Amygdala (tissue), 56 donors: Measurements from ENCODE around the gene CCDC178.

Source experiments
- DNase-seq, 56 donors: peaks; one replicate each; lab custom pipeline; 2025; lab: John Stamatoyannopoulos, UW

Gene CCDC178

GRCh38 chr18:32896776-32897547, 543.6 kb downstream of the CCDC178 start:
- DNase-seq: no peak

- no peak for DNase-seq
Observed at GRCh38 chr18:32893915-32894314, 546.6 kb downstream of the CCDC178 start.

- no peak for DNase-seq
Observed at GRCh38 chr18:32891797-32892196, 548.7 kb downstream of the CCDC178 start.

GRCh38 chr18:32891130-32891529, 549.4 kb downstream of the CCDC178 start:
- DNase-seq: no peak

- no peak for DNase-seq
Observed at GRCh38 chr18:32889615-32890593, 550.6 kb downstream of the CCDC178 start.

- no peak for DNase-seq
Observed at GRCh38 chr18:32888306-32888705, 552.2 kb downstream of the CCDC178 start.
